Upper lobe of right lung (tissue), 1 donor: ENCODE data around the gene HAPLN3. TPM values are rescaled to one million over a fixed set of nuclear protein-coding genes. Genes with fewer than 3 reads are reported as not detected.

Experiments used
- ATAC-seq: fragments of 200-7000 bp; cut with Tn5 transposase; one replicate; pipeline ENCODE4 v1.9.1; 2020; ENCODE audit warnings: mild to moderate bottlenecking, moderate library complexity
- DNase-seq: peaks from one replicate; pipeline ENCODE4 v3.0.0-alpha.2; 2020
- H3K27ac ChIP-seq: fragments of 200-600 bp; one replicate; pipeline ENCODE4 v1.8.0; 2022
- H3K27me3 ChIP-seq: fragments of 200-600 bp; one replicate; pipeline ENCODE4 v1.8.0; 2022; ENCODE audit warnings: mild to moderate bottlenecking
- H3K36me3 ChIP-seq: fragments of 200-600 bp; one replicate; pipeline ENCODE4 v1.8.0; 2022
- H3K4me1 ChIP-seq: fragments of 200-600 bp; one replicate; pipeline ENCODE4 v1.8.0; 2022
- H3K4me3 ChIP-seq: fragments of 200-600 bp; one replicate; pipeline ENCODE4 v1.8.0; 2022; ENCODE audit warnings: mild to moderate bottlenecking
- H3K9me3 ChIP-seq: fragments of 200-600 bp; one replicate; pipeline ENCODE4 v1.8.0; 2022
- CTCF ChIP-seq: fragments of 200-600 bp; IDR thresholded peaks from one replicate; pipeline ENCODE4 v1.8.0; 2022; ENCODE audit warnings: antibody characterized with exemption
- intact Hi-C: fragments of 100-400 bp; cut with DNase I; formaldehyde crosslinking; loops from one replicate; pipeline ENCODE4 v1.11.0; 2022
- total RNA-seq: library from RNA; stranded (reverse); fragmentation: NEBNext Ultra II Directional; extraction: Animal tissue kit (Norgen Biotek cat#: 25700); gene quantifications from one replicate; pipeline ENCODE4 v1.2.1, GENCODE V29; 2021
- donor health status: DM: no; HTN: yes; CAD: no; lungs with severe emphysema.

HAPLN3 gene
- total RNA-seq, 1 donor from 2014 or later, result 4.6 TPM

DNA sequence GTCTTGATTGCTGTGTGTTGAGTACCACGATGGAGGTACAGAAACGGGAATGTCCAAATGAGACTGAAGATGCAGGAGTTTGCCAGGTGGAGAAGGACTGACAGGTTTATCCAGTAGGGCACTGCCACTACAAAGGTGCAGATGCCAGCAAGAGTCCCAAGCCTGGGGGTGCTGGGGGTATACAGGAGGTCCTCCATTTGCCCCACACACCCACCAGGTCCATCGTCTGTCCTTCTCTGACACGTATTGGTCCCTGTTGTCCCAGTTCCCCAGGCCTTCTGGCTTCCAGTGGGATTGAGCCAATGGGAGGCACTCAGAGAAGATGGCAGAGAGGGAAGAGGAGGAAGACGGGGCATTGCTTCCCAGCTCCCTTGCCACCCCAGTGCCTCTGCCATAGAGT is 6.6 kb downstream of the HAPLN3 start:
- Histone ChIP-seq H3K4me3 (no peak overlapping the region), H3K27me3 (no peaks in the 10 kb centered on the region), H3K4me1 (no peaks in the 10 kb centered on the region), H3K36me3 (no peaks in the 10 kb centered on the region), H3K9me3 (no peaks in the 10 kb centered on the region), H3K27ac (no peak overlapping the region)
- TF ChIP-seq CTCF, result no peak
- ATAC-seq, result no peak
- no peak for DNase-seq
- intact Hi-C loops, result no loop called here

- Histone ChIP-seq H3K4me3 (no peak overlapping the region), H3K27ac (no peak overlapping the region), H3K27me3 (no peaks in the 10 kb centered on the region), H3K9me3 (no peaks in the 10 kb centered on the region), H3K36me3 (no peaks in the 10 kb centered on the region), H3K4me1 (no peaks in the 10 kb centered on the region)
- DNase-seq (no peak), ATAC-seq (no peak)
- TF ChIP-seq CTCF, result no peak
- intact Hi-C loops, result no loop called here
Measured at GRCh38 chr15:88887068-88887580, 8.2 kb downstream of the HAPLN3 start.

GRCh38 chr15:88882785-88883184 is 12.6 kb downstream of the HAPLN3 start:
- Histone ChIP-seq H3K27ac (no peak overlapping the region), H3K27me3 (no peaks in the 10 kb centered on the region), H3K9me3 (no peaks in the 10 kb centered on the region), H3K4me1 (no peaks in the 10 kb centered on the region), H3K4me3 (no peak overlapping the region), H3K36me3 (no peaks in the 10 kb centered on the region)
- ATAC-seq (no peak), DNase-seq (no peak)
- intact Hi-C loops, result no loop called here
- TF ChIP-seq CTCF, result no peak

GRCh38 chr15:88881775-88882174 is 13.6 kb downstream of the HAPLN3 start:
- intact Hi-C loops, result no loop called here
- H3K4me3 ChIP-seq, result no peak overlapping the region
- no peak for TF ChIP-seq CTCF
- no peaks in the 10 kb centered on the region for H3K36me3 ChIP-seq
- H3K9me3 ChIP-seq, result no peaks in the 10 kb centered on the region
- DNase-seq (no peak), ATAC-seq (no peak)
- H3K27me3 ChIP-seq, result no peaks in the 10 kb centered on the region
- H3K4me1 ChIP-seq, result no peaks in the 10 kb centered on the region
- H3K27ac ChIP-seq, result no peak overlapping the region

DNA sequence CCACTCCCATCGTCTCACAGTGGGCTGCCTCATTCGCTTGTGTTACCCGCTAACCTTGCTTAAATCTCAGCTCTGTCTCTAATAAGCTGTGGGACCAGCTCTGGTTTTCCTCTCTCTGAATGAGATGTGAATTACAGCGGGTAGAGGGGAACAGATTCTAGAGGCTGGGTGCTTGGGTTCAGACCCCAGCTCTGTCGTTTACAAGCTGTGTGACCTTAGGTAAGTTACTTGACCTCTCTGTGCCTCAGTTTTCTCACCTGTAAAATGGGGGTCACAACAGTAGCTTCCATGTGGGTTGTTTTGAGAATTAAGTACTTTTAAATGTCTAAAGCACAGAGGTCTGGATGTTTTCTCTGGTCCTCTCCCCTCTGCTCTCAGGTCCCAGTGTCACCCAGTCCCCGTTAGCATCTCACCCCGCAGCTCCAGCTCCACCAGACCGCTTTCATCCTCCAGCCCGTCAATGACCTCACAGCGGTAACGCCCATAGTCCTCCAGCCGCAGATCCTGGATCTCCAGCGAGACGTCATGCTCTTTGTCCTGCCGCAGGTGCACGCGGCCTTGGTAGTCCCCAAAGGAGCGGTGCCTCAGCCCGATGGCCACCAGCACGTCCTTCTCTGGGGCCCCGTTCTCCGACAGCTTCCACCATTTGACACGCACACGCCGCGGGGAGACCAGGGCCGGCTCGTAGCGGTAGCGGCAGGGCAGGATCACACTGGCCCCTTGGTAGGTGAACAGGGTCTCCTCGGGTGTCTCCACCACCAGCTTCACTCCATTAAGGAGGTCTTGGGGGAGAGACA is 14.2 kb downstream of the HAPLN3 start:
- no peak for TF ChIP-seq CTCF
- H3K27ac ChIP-seq, result no peak overlapping the region
- H3K27me3 ChIP-seq, result no peaks in the 10 kb centered on the region
- H3K36me3 ChIP-seq, result no peaks in the 10 kb centered on the region
- no peaks in the 10 kb centered on the region for H3K9me3 ChIP-seq
- no peak overlapping the region for H3K4me3 ChIP-seq
- intact Hi-C loops, result no loop called here
- ATAC-seq (no peak), DNase-seq (no peak)
- no peaks in the 10 kb centered on the region for H3K4me1 ChIP-seq
